ENCODE results near the gene TMEM37.
A peak's percentile ranks its signal among the peaks of the same experiment; 100 is the strongest.

TMEM37 gene

GRCh38 chr2:119478188-119478977 is 46.7 kb downstream of the TMEM37 start:
- H3K4me1 Mint-ChIP-seq: peaks cover 30% of the 10 kb centered on the region
- TF ChIP-seq, protein P1, sequence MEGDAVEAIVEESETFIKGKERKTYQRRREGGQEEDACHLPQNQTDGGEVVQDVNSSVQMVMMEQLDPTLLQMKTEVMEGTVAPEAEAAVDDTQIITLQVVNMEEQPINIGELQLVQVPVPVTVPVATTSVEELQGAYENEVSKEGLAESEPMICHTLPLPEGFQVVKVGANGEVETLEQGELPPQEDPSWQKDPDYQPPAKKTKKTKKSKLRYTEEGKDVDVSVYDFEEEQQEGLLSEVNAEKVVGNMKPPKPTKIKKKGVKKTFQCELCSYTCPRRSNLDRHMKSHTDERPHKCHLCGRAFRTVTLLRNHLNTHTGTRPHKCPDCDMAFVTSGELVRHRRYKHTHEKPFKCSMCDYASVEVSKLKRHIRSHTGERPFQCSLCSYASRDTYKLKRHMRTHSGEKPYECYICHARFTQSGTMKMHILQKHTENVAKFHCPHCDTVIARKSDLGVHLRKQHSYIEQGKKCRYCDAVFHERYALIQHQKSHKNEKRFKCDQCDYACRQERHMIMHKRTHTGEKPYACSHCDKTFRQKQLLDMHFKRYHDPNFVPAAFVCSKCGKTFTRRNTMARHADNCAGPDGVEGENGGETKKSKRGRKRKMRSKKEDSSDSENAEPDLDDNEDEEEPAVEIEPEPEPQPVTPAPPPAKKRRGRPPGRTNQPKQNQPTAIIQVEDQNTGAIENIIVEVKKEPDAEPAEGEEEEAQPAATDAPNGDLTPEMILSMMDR (IDR thresholded peaks at IDR 0.05): no peak
- no peaks in the 10 kb centered on the region for H3K36me3 Mint-ChIP-seq (ENCODE audit: low read depth)
- H3K27ac Mint-ChIP-seq: no peak overlapping the region
- peaks cover 15% of the 10 kb centered on the region for H3K27me3 Mint-ChIP-seq (ENCODE audit: low read depth, poor library complexity)
- no peak overlapping the region for H3K4me3 Mint-ChIP-seq
- no peaks in the 10 kb centered on the region for H3K9me3 Mint-ChIP-seq
- no peak for DNase-seq

GRCh38 chr2:119478978-119479295 is 47.3 kb downstream of the TMEM37 start:
- no peaks in the 10 kb centered on the region for H3K36me3 Mint-ChIP-seq (ENCODE audit: low read depth)
- TF ChIP-seq, protein P1 (IDR thresholded peaks at IDR 0.05): no peak
- no peak overlapping the region for H3K4me3 Mint-ChIP-seq
- DNase-seq: no peak
- peaks cover 36% of the 10 kb centered on the region for H3K4me1 Mint-ChIP-seq
- peaks cover 15% of the 10 kb centered on the region for H3K27me3 Mint-ChIP-seq (ENCODE audit: low read depth, poor library complexity)
- no peaks in the 10 kb centered on the region for H3K9me3 Mint-ChIP-seq
- H3K27ac Mint-ChIP-seq: no peak overlapping the region

DNA sequence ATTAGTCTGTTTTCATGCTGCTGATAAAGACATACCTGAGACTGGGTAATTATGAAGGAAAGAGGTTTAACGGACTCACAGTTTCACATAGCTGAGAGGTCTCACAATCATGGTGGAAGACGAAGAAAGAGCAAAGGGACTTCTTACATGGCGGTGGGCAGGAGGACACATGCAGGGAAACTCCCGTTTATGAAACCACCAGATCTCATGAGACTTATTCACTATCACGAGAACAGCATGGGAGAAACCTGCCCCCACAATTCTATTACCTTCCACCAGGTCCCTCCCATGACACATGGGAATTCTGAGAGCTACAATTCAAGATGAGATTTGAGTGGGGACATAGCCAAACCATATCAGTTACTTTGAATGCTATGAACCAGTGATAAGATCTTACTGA is 48.5 kb downstream of the TMEM37 start:
- peaks cover 43% of the 10 kb centered on the region for H3K4me1 Mint-ChIP-seq
- no peaks in the 10 kb centered on the region for H3K9me3 Mint-ChIP-seq
- DNase-seq: no peak
- H3K4me3 Mint-ChIP-seq: no peak overlapping the region
- TF ChIP-seq, protein P1 (IDR thresholded peaks at IDR 0.05): no peak
- no peak overlapping the region for H3K27ac Mint-ChIP-seq
- H3K27me3 Mint-ChIP-seq (ENCODE audit: low read depth, poor library complexity): peaks cover 15% of the 10 kb centered on the region
- no peaks in the 10 kb centered on the region for H3K36me3 Mint-ChIP-seq (ENCODE audit: low read depth)

- peak overlapping the region; percentile 57 for H3K27ac Mint-ChIP-seq
- TF ChIP-seq, protein P1 (IDR thresholded peaks at IDR 0.05): no peak
- no peaks in the 10 kb centered on the region for H3K36me3 Mint-ChIP-seq (ENCODE audit: low read depth)
- H3K4me1 Mint-ChIP-seq: peaks cover 46% of the 10 kb centered on the region
- H3K9me3 Mint-ChIP-seq: no peaks in the 10 kb centered on the region
- peaks cover 15% of the 10 kb centered on the region for H3K27me3 Mint-ChIP-seq (ENCODE audit: low read depth, poor library complexity)
- no peak overlapping the region for H3K4me3 Mint-ChIP-seq
- no peak for DNase-seq
Observed at GRCh38 chr2:119480718-119481142, 49.1 kb downstream of the TMEM37 start.

DNA sequence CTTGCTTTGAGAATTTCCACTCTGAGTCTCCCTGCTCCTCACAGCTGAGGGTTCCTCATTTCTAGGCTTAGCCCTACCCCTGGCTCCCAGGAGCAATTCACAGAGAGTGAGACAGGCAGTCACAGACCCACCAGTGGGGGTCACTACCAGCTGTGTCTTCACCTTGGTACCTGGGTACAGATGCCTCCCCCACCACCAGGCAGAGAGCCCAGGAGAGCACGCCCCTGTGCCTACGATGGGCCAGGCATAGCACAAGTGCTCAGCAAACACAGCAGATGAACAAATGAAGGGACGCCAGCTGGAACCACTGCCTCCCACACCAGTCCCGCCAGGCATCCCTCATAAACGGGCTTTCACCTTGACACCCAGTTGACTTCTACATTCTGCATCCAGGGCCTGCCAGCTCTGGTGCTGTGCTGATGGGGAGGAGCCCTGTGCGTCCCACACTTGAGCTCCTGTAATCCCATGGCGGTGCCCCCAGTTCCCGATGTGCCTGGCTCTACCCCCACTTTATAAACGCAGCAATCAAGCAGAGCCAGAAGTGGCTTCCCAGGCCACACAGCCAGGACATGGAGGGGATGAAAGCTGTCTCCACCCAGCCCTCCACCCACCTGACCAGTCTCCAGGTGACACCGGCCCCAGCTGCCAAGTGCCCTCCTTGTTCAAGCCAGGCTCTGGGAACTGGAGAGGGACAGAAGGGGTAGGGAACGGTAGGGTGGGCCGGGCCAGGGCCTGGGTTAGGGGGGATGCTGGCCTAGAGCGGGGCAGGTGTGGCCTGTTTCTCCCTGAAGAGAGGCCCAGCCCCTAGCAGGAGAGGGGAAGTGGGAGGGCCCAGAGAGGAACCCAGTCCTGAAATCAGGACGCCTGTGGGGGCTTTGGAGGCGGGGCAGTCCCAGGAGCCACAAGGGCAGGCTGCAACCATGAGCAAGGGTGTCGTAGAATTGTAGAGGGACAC is 50.1 kb downstream of the TMEM37 start:
- H3K9me3 Mint-ChIP-seq: no peaks in the 10 kb centered on the region
- TF ChIP-seq, protein P1 (IDR thresholded peaks at IDR 0.05): no peak
- no peak for DNase-seq
- H3K36me3 Mint-ChIP-seq (ENCODE audit: low read depth): no peaks in the 10 kb centered on the region
- H3K27ac Mint-ChIP-seq: no peak overlapping the region
- H3K4me1 Mint-ChIP-seq: peaks cover 46% of the 10 kb centered on the region
- H3K27me3 Mint-ChIP-seq (ENCODE audit: low read depth, poor library complexity): peaks cover 12% of the 10 kb centered on the region
- H3K4me3 Mint-ChIP-seq: no peak overlapping the region
